ENCODE results near the gene NUDT16L1.

DNA sequence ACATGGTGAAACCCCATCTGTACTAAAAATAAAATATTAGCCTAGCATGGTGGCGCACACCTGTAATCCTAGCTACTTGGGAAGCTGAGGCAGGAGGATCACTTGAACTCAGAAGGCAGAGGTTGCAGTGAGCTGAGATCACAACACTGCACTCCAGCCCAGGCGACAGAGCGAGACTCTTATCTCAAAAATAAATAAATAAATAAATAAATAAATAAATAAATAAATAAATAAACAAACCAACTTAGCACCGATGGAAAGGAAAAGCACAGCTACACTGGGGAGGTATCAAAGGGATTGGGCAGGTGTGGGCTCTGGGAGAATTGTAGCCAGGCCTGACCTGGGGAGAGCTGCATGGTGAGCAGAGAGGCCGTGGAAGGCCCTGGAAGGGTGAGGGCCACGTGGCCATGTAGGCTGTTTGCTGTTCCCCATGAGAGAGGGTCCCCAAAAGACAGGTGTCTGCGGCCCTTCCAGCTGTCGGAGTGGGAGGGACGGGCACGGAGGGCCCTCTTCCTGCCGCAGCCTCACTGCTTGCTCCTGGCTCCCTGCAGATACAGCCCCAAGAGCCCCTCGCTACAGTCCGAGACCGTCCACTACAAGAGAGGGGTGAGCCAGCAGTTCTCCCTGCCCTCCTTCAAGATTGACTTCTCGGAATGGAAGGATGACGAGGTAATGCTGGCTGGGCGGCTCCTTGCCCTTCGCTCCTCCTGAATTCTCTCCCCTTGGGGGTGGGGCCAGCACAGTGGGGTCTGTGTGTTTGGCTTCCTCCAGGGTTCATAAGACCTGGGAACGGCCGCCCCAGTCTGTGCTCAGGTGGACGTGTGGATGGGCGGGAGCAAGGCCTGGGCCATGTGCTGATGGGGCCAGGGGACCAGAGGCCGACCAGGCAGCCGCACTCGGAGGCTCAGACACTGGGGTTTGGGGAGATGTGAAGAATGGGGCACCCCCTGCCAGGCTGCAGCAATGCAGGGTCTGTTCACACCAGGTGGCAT, 36.4 kb upstream of the NUDT16L1 start:
- TF ChIP-seq, protein P1, sequence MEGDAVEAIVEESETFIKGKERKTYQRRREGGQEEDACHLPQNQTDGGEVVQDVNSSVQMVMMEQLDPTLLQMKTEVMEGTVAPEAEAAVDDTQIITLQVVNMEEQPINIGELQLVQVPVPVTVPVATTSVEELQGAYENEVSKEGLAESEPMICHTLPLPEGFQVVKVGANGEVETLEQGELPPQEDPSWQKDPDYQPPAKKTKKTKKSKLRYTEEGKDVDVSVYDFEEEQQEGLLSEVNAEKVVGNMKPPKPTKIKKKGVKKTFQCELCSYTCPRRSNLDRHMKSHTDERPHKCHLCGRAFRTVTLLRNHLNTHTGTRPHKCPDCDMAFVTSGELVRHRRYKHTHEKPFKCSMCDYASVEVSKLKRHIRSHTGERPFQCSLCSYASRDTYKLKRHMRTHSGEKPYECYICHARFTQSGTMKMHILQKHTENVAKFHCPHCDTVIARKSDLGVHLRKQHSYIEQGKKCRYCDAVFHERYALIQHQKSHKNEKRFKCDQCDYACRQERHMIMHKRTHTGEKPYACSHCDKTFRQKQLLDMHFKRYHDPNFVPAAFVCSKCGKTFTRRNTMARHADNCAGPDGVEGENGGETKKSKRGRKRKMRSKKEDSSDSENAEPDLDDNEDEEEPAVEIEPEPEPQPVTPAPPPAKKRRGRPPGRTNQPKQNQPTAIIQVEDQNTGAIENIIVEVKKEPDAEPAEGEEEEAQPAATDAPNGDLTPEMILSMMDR (IDR thresholded peaks at IDR 0.05; ENCODE audit: borderline replicate concordance, extremely low read depth, low read length, poor library complexity, severe bottlenecking) = no peak
- TF ChIP-seq EZH2 (IDR thresholded peaks at IDR 0.05; ENCODE audit: borderline replicate concordance, low read depth, low read length, severe bottlenecking) = no peak

All from DND-41 (cell line).